GM23338 (cell line): ENCODE measurements around the gene ROS1. TPM values are rescaled to one million over a fixed set of nuclear protein-coding genes. Genes with fewer than 3 reads are reported as not detected.

Source experiments
- ATAC-seq: fragments of 200-7000 bp; cut with Tn5 transposase; 3 replicates; pipeline ENCODE4 v1.9.1; 2020
- DNase-seq: peaks from one replicate; pipeline ENCODE4 v3.0.0-alpha.2; 2015; ENCODE audit warnings: low spot score
- H2AFZ ChIP-seq: fragments of 200-600 bp; sonication (generic); 2 replicates; pipeline ENCODE4 v1.8.0; 2016; ENCODE audit warnings: antibody characterized with exemption, mild to moderate bottlenecking, moderate library complexity
- H3F3A ChIP-seq: fragments of 200-600 bp; sonication (generic); replicated peaks from 2 replicates; pipeline ENCODE4 v1.8.0; 2017; ENCODE audit warnings: antibody characterized with exemption, mixed run types, low read depth
- H3K27ac ChIP-seq: fragments of 200-600 bp; sonication (generic); 2 replicates; pipeline ENCODE4 v1.6.1; 2016; ENCODE audit warnings: low read depth
- H3K27me3 ChIP-seq: fragments of 200-600 bp; sonication (generic); 2 replicates; pipeline ENCODE4 v1.8.0; 2016; ENCODE audit warnings: mild to moderate bottlenecking, mixed run types, moderate library complexity; ENCODE audit not compliant: insufficient read depth
- H3K36me3 ChIP-seq: fragments of 200-600 bp; sonication (generic); 2 replicates; pipeline ENCODE4 v1.8.0; 2016; ENCODE audit warnings: mild to moderate bottlenecking; ENCODE audit not compliant: insufficient read depth
- H3K4me1 ChIP-seq: fragments of 200-600 bp; sonication (generic); 2 replicates; pipeline ENCODE4 v1.8.0; 2016; ENCODE audit warnings: mild to moderate bottlenecking, moderate library complexity; ENCODE audit not compliant: insufficient read depth
- H3K4me2 ChIP-seq: fragments of 200-600 bp; sonication (generic); 2 replicates; pipeline ENCODE4 v1.7.1; 2017; ENCODE audit warnings: mixed run types
- H3K4me3 ChIP-seq: fragments of 200-600 bp; sonication (generic); 2 replicates; pipeline ENCODE4 v1.6.1; 2016; ENCODE audit warnings: mixed run types
- H3K79me2 ChIP-seq: fragments of 200-600 bp; sonication (generic); replicated peaks from 2 replicates; pipeline ENCODE4 v1.8.0; 2017; ENCODE audit warnings: mild to moderate bottlenecking; ENCODE audit not compliant: insufficient read depth
- H3K9me2 ChIP-seq: fragments of 200-600 bp; sonication (generic); 2 replicates; pipeline ENCODE4 v1.8.0; 2017; ENCODE audit not compliant: insufficient read depth
- H4K20me1 ChIP-seq: fragments of 200-600 bp; sonication (generic); replicated peaks from 2 replicates; pipeline ENCODE4 v1.8.0; 2017; ENCODE audit warnings: mild to moderate bottlenecking; ENCODE audit not compliant: insufficient read depth
- H3K27ac Mint-ChIP-seq: 2 replicates; pipeline ENCODE4 v1.8.0; 2020; ENCODE audit warnings: inconsistent platforms, mild to moderate bottlenecking, moderate library complexity, mixed read lengths
- H3K27me3 Mint-ChIP-seq: 3 replicates; pipeline ENCODE4 v1.8.0; 2022; ENCODE audit warnings: low read depth, mild to moderate bottlenecking, moderate library complexity, mixed read lengths, inconsistent platforms; ENCODE audit not compliant: insufficient read depth, poor library complexity
- H3K36me3 Mint-ChIP-seq: 3 replicates; pipeline ENCODE4 v1.8.0; 2021; ENCODE audit warnings: low read depth, mild to moderate bottlenecking, inconsistent platforms, moderate library complexity, mixed read lengths
- H3K4me1 Mint-ChIP-seq: 3 replicates; pipeline ENCODE4 v1.8.0; 2020; ENCODE audit warnings: mild to moderate bottlenecking, inconsistent platforms, mixed read lengths
- H3K4me3 Mint-ChIP-seq: 3 replicates; pipeline ENCODE4 v1.8.0; 2021; ENCODE audit warnings: moderate library complexity, mild to moderate bottlenecking, inconsistent platforms, mixed read lengths
- H3K9me3 Mint-ChIP-seq: 3 replicates; pipeline ENCODE4 v1.8.0; 2020; ENCODE audit warnings: moderate library complexity, mild to moderate bottlenecking, inconsistent platforms, mixed read lengths
- CTCF ChIP-seq, 2 experiments: fragments of 200-600 bp in 1 of 2; sonication (generic) in 1 of 2; conservative IDR thresholded peaks; 2 replicates each; pipeline versions ENCODE4 v1.5.1 to v1.6.1; 2016 to 2017; ENCODE audit warnings: antibody characterized with exemption in 2 of 2, low read depth in 2 of 2, mild to moderate bottlenecking in 2 of 2, moderate library complexity in 1 of 2
- ETS1 ChIP-seq: IDR thresholded peaks from 2 replicates; pipeline ENCODE4 v1.6.1; 2016; ENCODE audit warnings: antibody characterized with exemption
- EZH2 ChIP-seq: fragments of 200-600 bp; sonication (generic); IDR thresholded peaks from one replicate; pipeline ENCODE4 v1.8.0; 2017; ENCODE audit warnings: antibody characterized with exemption, mild to moderate bottlenecking, low read depth; ENCODE audit not compliant: unreplicated experiment
- JUNB ChIP-seq: IDR thresholded peaks from one replicate; pipeline ENCODE4 v1.6.1; 2016; ENCODE audit warnings: antibody characterized with exemption; ENCODE audit not compliant: unreplicated experiment
- NANOG ChIP-seq: IDR thresholded peaks from 2 replicates; pipeline ENCODE4 v1.6.1; 2016; ENCODE audit warnings: antibody characterized with exemption, borderline replicate concordance
- POLR2AphosphoS5 ChIP-seq: IDR thresholded peaks from 2 replicates; pipeline ENCODE4 v1.6.1; 2016; ENCODE audit warnings: antibody characterized with exemption, low read depth
- ZNF331 ChIP-seq: fragments of 250-450 bp; sonication (Bioruptor Pico); IDR thresholded peaks from 2 replicates; pipeline ENCODE4 v1.5.0; 2020; ENCODE audit warnings: low read depth, mild to moderate bottlenecking, moderate library complexity
- ZNF462 ChIP-seq: fragments of 250-450 bp; sonication (Bioruptor Pico); IDR thresholded peaks from 2 replicates; pipeline ENCODE4 v1.5.0; 2020; ENCODE audit warnings: mild to moderate bottlenecking, moderate library complexity
- polyA plus RNA-seq: library from polyadenylated mRNA; unstranded; fragments of >200 nt; fragmentation: Nextera tagmentation; extraction: Ambion mirVana; gene quantifications from 2 replicates; pipeline ENCODE4 v1.2.1, GENCODE V29; 2016
- total RNA-seq: library from RNA; depleted of rRNA; stranded (reverse); fragments of >200 nt; shearing (Covaris generic); gene quantifications from 2 replicates; pipeline ENCODE4 v1.2.3, GENCODE V29; 2014
- TF ChIP-seq, protein P1 (sequence below): IDR thresholded peaks from one replicate; pipeline ENCODE4 v1.6.1; 2018; ENCODE audit warnings: antibody characterized with exemption; ENCODE audit not compliant: unreplicated experiment

Gene ROS1
- total and polyA plus RNA-seq, 2 experiments from 2014 or later = not detected

DNA sequence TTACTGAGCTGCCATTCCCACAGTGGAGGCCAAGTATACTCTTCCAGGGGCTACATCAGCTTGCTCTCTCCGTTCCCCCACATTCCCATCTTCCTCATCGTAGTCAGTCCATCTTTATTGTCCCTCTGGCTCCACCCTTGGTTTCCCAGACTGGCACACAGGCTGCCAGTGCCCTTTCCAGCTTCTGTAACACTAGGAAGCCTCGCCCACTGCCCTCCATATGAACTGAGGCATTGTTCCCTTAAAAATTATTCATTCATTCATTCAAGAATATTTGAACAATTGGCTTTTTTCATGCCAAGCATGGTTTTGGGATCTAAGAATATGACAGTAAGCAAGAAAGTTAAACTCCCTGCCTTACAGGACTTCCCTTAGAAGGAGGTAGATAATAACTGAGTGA, 14.3 kb downstream of the ROS1 start:
- Mint-ChIP-seq H3K4me3 (no peak overlapping the region), H3K27ac (no peak overlapping the region), H3K27me3 (peaks cover 2% of the 10 kb centered on the region), H3K36me3 (no peaks in the 10 kb centered on the region), H3K4me1 (peaks cover 22% of the 10 kb centered on the region), H3K9me3 (no peaks in the 10 kb centered on the region)
- no peak overlapping the region for H3K4me3 ChIP-seq
- TF ChIP-seq JUNB (no peak), NANOG (no peak), ETS1 (no peak), EZH2 (no peak), ZNF462 (CRISPR knock-in tag) (no peak), CTCF (conservative IDR thresholded peaks at IDR 0.05; ENCODE audit: low read depth in 2 of 2) (no peak), ZNF331 (CRISPR knock-in tag) (no peak), POLR2AphosphoS5 (no peak)
- TF ChIP-seq, protein P1, sequence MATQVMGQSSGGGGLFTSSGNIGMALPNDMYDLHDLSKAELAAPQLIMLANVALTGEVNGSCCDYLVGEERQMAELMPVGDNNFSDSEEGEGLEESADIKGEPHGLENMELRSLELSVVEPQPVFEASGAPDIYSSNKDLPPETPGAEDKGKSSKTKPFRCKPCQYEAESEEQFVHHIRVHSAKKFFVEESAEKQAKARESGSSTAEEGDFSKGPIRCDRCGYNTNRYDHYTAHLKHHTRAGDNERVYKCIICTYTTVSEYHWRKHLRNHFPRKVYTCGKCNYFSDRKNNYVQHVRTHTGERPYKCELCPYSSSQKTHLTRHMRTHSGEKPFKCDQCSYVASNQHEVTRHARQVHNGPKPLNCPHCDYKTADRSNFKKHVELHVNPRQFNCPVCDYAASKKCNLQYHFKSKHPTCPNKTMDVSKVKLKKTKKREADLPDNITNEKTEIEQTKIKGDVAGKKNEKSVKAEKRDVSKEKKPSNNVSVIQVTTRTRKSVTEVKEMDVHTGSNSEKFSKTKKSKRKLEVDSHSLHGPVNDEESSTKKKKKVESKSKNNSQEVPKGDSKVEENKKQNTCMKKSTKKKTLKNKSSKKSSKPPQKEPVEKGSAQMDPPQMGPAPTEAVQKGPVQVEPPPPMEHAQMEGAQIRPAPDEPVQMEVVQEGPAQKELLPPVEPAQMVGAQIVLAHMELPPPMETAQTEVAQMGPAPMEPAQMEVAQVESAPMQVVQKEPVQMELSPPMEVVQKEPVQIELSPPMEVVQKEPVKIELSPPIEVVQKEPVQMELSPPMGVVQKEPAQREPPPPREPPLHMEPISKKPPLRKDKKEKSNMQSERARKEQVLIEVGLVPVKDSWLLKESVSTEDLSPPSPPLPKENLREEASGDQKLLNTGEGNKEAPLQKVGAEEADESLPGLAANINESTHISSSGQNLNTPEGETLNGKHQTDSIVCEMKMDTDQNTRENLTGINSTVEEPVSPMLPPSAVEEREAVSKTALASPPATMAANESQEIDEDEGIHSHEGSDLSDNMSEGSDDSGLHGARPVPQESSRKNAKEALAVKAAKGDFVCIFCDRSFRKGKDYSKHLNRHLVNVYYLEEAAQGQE = no peak
- no peaks in the 10 kb centered on the region for H3K36me3 ChIP-seq
- no peaks in the 10 kb centered on the region for H3K79me2 ChIP-seq
- DNase-seq (no peak), ATAC-seq (no peak)
- H4K20me1 ChIP-seq = no peaks in the 10 kb centered on the region
- H3F3A ChIP-seq = no peaks in the 10 kb centered on the region
- H3K27ac ChIP-seq = no peak overlapping the region
- H3K9me2 ChIP-seq = no peaks in the 10 kb centered on the region
- H3K27me3 ChIP-seq = no peaks in the 10 kb centered on the region
- H3K4me1 ChIP-seq = no peaks in the 10 kb centered on the region
- 0 out of 2 replicates have a peak overlapping the region, but pooled peaks have one; percentile 45 for H2AFZ ChIP-seq
- H3K4me2 ChIP-seq = no peak overlapping the region
